ENCODE measurements around the gene CERS3.
"Not testable (repeated sequence)": the region's sequence is repeated elsewhere in the genome, so short reads cannot be mapped to it uniquely, and the experiment has no call there.

Gene CERS3

GRCh38 chr15:100464888-100465287 is 63.9 kb downstream of the CERS3 start:
- no peak for DNase-seq (ENCODE audit: low spot score)

GRCh38 chr15:100464256-100464655 is 64.5 kb downstream of the CERS3 start:
- no peak for DNase-seq (ENCODE audit: low spot score)

- DNase-seq (ENCODE audit: low spot score) = no peak
Measured at GRCh38 chr15:100463515-100463914, 65.2 kb downstream of the CERS3 start.

GRCh38 chr15:100461049-100461448 is 67.7 kb downstream of the CERS3 start:
- no peak for DNase-seq (ENCODE audit: low spot score)

GRCh38 chr15:100457201-100457600 is 71.5 kb downstream of the CERS3 start:
- DNase-seq (ENCODE audit: low spot score) = no peak

GRCh38 chr15:100454148-100454547 is 74.6 kb downstream of the CERS3 start:
- DNase-seq (ENCODE audit: low spot score) = no peak

- DNase-seq (ENCODE audit: low spot score) = no peak
Measured at GRCh38 chr15:100448481-100448880, 80.3 kb downstream of the CERS3 start.

- not testable (repeated sequence) for DNase-seq (ENCODE audit: low spot score)
Measured at GRCh38 chr15:100441063-100441462, 87.7 kb downstream of the CERS3 start.

- no peak for DNase-seq (ENCODE audit: low spot score)
Measured at GRCh38 chr15:100439514-100439913, 89.2 kb downstream of the CERS3 start.

GRCh38 chr15:100438570-100438969 is 90.2 kb downstream of the CERS3 start:
- no peak for DNase-seq (ENCODE audit: low spot score)

- DNase-seq (ENCODE audit: low spot score) = no peak
Measured at GRCh38 chr15:100437261-100437660, 91.5 kb downstream of the CERS3 start.

- no peak for DNase-seq (ENCODE audit: low spot score)
Measured at GRCh38 chr15:100434561-100434960, 94.2 kb downstream of the CERS3 start.

GRCh38 chr15:100434038-100434437 is 94.7 kb downstream of the CERS3 start:
- no peak for DNase-seq (ENCODE audit: low spot score)

GRCh38 chr15:100433304-100433703 is 95.4 kb downstream of the CERS3 start:
- no peak for DNase-seq (ENCODE audit: low spot score)

GRCh38 chr15:100430411-100430810 is 98.3 kb downstream of the CERS3 start:
- no peak for DNase-seq (ENCODE audit: low spot score)

- no peak for DNase-seq (ENCODE audit: low spot score)
Measured at GRCh38 chr15:100429116-100429728, 99.5 kb downstream of the CERS3 start.

GRCh38 chr15:100426937-100427336 is 101.8 kb downstream of the CERS3 start:
- no peak for DNase-seq (ENCODE audit: low spot score)

- no peak for DNase-seq (ENCODE audit: low spot score)
Measured at GRCh38 chr15:100405179-100405578, 123.6 kb downstream of the CERS3 start.

GRCh38 chr15:100400996-100401395 is 127.8 kb downstream of the CERS3 start:
- no peak for DNase-seq (ENCODE audit: low spot score)

- DNase-seq (ENCODE audit: low spot score) = no peak
Measured at GRCh38 chr15:100394736-100395440, 133.9 kb downstream of the CERS3 start.

GRCh38 chr15:100393008-100393407 is 135.7 kb downstream of the CERS3 start:
- no peak for DNase-seq (ENCODE audit: low spot score)

- no peak for DNase-seq (ENCODE audit: low spot score)
Measured at GRCh38 chr15:100385300-100386050, 143.3 kb downstream of the CERS3 start.

GRCh38 chr15:100384108-100384410 is 144.7 kb downstream of the CERS3 start:
- no peak for DNase-seq (ENCODE audit: low spot score)

Measured in RKO (cell line).